K562 (cell line): Measurements from ENCODE around the gene CDC123. TPM values are rescaled to one million over a fixed set of nuclear protein-coding genes. Genes with fewer than 3 reads are reported as not detected.
A peak's percentile ranks its signal among the peaks of the same experiment; 100 is the strongest.

Source experiments
- CHCHD3 ChIP-seq: fragments of 250-450 bp; sonication (Bioruptor Pico); IDR thresholded peaks from 2 replicates; pipeline ENCODE4 v2.1.2; 2022; ENCODE audit warnings: mild to moderate bottlenecking
- EGR1 ChIP-seq: fragments of 450-650 bp; conservative IDR thresholded peaks from 2 replicates; pipeline ENCODE4 v1.6.1; 2017; ENCODE audit warnings: mild to moderate bottlenecking
- ELF2 ChIP-seq: fragments of 250-450 bp; sonication (Bioruptor Pico); IDR thresholded peaks from 2 replicates; pipeline ENCODE4 v1.5.0; 2021; ENCODE audit warnings: mild to moderate bottlenecking
- MAFK ChIP-seq: IDR thresholded peaks from 2 replicates; pipeline ENCODE4 v1.6.1; 2011; ENCODE audit warnings: low read length, improper control_type of control experiment
- NFYB ChIP-seq: IDR thresholded peaks from 2 replicates; pipeline ENCODE4 v1.6.1; 2011; ENCODE audit warnings: mild to moderate bottlenecking, moderate library complexity; ENCODE audit not compliant: insufficient read length; ENCODE audit errors: extremely low read depth
- NRF1 ChIP-seq, 2 experiments: fragments of 450-650 bp; IDR thresholded peaks in 1 of 2; conservative IDR thresholded peaks in 1 of 2; 2 replicates each; pipeline ENCODE4 v1.6.1; 2014; ENCODE audit warnings: mild to moderate bottlenecking in 2 of 2
- POLR3A ChIP-seq: IDR thresholded peaks from 2 replicates; pipeline ENCODE4 v1.6.1; 2011; ENCODE audit warnings: borderline replicate concordance, mild to moderate bottlenecking, moderate library complexity; ENCODE audit not compliant: insufficient read length, insufficient read depth; ENCODE audit errors: extremely low read depth
- PRPF4 ChIP-seq: fragments of 200-400 bp; formaldehyde crosslinking; IDR thresholded peaks from one replicate; pipeline ENCODE4 v1.6.1; 2017; ENCODE audit warnings: low read length, low read depth, mild to moderate bottlenecking; ENCODE audit not compliant: insufficient read depth, poor library complexity, severe bottlenecking
- ZNF316 ChIP-seq: fragments of 450-650 bp; IDR thresholded peaks from 2 replicates; pipeline ENCODE4 v1.6.1; 2016
- polyA plus RNA-seq, 8 experiments: library from polyadenylated mRNA; depleted of rRNA in 4 of 8; stranded (reverse) in 5 of 8; unstranded in 3 of 8; fragments of >200 nt; fragmentation: Nextera tagmentation in 2 of 8; fragmentation: Illumina TruSeq in 1 of 8; extraction: Ambion mirVana in 2 of 8; extraction: Trizol in 1 of 8; gene quantifications; 2 replicates each; pipeline versions ENCODE4 v1.2.1 to v1.2.3, GENCODE V29; 2011 to 2014; ENCODE audit warnings: inconsistent platforms in 1 of 8, missing spikeins in 1 of 8
- total RNA-seq, 7 experiments: library from RNA; depleted of rRNA in 6 of 7; stranded (reverse); fragments of >200 nt in 6 of 7; fragmentation: Illumina TruSeq in 2 of 7; extraction: Trizol in 2 of 7; gene quantifications; 2 replicates each; pipeline versions ENCODE4 v1.2.1 to v1.2.3, GENCODE V29; 2011 to 2021; ENCODE audit warnings: low replicate concordance in 1 of 7
- TF ChIP-seq, protein P1 (sequence below), 3 experiments: fragments of 200-800 bp in 1 of 3; fragments of 250-450 bp in 1 of 3; fragments of 450-650 bp in 1 of 3; sonication (Bioruptor Pico) in 1 of 3; sonication (Bioruptor generic) in 1 of 3; formaldehyde crosslinking in 1 of 3; IDR thresholded peaks; 2 replicates each; pipeline versions ENCODE4 v1.6.1 to v1.8.0; 2016 to 2022; ENCODE audit warnings: mild to moderate bottlenecking in 2 of 3, missing genetic modification characterization in 2 of 3, missing compliant biosample characterization in 1 of 3, moderate library complexity in 1 of 3
- TF ChIP-seq, protein P2 (sequence below): fragments of 450-650 bp; IDR thresholded peaks from 2 replicates; pipeline ENCODE4 v1.6.1; 2017; ENCODE audit warnings: antibody characterized with exemption, mild to moderate bottlenecking
- TF ChIP-seq, protein P3 (sequence below): fragments of 250-450 bp; sonication (Bioruptor Pico); IDR thresholded peaks from 2 replicates; pipeline ENCODE4 v1.4.0; 2020

The CDC123 gene
- total and polyA plus RNA-seq, 9 of the 15 experiments (the other 6 are each of a cell fraction or from before 2014, with no cell fraction given) = 137 to 288 (median 175) TPM

DNA sequence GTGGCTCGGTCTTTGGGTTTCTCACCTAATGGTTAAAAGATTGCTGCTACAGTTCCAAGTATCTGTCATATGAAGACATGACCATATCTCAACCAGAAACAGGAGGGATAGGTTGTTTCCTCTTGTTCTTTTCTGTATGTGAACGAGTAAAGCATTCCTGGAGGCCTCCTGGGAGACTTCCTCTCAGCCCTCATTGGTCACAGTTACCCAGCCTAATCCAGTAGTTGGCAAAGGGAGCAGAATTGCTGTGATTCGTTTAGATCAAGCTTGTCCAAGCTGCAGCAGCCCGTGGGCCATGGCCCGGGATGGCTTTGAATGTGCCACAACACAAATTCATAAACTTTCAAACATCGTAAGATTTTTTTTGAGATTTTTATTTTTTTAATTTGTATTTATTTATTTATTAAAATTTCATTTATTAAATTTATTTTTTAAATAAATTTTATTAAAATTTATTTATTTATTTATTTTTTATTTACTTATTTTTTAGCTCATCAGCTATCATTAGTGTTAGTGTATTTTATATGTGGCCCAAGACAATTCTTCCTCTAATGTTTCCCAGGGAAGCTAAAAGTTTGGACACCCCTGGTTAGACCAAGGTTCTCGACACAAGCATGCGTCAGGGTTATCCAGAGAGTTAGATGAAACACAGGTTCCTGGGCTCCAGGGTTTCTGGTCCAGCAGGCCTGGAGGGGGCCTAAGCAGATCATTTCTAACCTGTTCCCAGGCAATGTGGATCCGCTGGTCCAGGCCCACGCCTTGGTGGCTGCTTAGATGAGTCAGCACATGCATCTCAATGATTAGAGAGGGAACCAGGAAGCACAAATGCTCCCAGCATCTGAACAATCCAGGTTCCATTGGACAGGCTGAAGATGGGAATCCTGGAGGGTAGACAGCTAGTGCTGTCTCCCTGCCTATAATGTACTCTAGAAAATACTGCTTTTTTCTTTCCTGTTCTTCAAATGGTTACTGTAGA is 25.6 kb downstream of the CDC123 start (continued):
- TF ChIP-seq POLR3A (no peak), PRPF4 (no peak), NRF1 (conservative IDR thresholded peaks at IDR 0.05 in 1 of 2, IDR thresholded peaks at IDR 0.05 in 1 of 2) (peak; percentile 53 to 64), ELF2 (CRISPR knock-in tag) (no peak), ZNF316 (no peak), EGR1 (peak; percentile 59), NFYB (peak; percentile 6), MAFK (peak; percentile 86), CHCHD3 (CRISPR knock-in tag) (no peak)
- TF ChIP-seq, protein P1, sequence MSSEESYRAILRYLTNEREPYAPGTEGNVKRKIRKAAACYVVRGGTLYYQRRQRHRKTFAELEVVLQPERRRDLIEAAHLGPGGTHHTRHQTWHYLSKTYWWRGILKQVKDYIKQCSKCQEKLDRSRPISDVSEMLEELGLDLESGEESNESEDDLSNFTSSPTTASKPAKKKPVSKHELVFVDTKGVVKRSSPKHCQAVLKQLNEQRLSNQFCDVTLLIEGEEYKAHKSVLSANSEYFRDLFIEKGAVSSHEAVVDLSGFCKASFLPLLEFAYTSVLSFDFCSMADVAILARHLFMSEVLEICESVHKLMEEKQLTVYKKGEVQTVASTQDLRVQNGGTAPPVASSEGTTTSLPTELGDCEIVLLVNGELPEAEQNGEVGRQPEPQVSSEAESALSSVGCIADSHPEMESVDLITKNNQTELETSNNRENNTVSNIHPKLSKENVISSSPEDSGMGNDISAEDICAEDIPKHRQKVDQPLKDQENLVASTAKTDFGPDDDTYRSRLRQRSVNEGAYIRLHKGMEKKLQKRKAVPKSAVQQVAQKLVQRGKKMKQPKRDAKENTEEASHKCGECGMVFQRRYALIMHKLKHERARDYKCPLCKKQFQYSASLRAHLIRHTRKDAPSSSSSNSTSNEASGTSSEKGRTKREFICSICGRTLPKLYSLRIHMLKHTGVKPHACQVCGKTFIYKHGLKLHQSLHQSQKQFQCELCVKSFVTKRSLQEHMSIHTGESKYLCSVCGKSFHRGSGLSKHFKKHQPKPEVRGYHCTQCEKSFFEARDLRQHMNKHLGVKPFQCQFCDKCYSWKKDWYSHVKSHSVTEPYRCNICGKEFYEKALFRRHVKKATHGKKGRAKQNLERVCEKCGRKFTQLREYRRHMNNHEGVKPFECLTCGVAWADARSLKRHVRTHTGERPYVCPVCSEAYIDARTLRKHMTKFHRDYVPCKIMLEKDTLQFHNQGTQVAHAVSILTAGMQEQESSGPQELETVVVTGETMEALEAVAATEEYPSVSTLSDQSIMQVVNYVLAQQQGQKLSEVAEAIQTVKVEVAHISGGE (CRISPR knock-in tag; IDR thresholded peaks at IDR 0.05) = peak in 1 of 3 experiments; percentile 36; a peak in 1 of 6 replicates
- TF ChIP-seq, protein P2, sequence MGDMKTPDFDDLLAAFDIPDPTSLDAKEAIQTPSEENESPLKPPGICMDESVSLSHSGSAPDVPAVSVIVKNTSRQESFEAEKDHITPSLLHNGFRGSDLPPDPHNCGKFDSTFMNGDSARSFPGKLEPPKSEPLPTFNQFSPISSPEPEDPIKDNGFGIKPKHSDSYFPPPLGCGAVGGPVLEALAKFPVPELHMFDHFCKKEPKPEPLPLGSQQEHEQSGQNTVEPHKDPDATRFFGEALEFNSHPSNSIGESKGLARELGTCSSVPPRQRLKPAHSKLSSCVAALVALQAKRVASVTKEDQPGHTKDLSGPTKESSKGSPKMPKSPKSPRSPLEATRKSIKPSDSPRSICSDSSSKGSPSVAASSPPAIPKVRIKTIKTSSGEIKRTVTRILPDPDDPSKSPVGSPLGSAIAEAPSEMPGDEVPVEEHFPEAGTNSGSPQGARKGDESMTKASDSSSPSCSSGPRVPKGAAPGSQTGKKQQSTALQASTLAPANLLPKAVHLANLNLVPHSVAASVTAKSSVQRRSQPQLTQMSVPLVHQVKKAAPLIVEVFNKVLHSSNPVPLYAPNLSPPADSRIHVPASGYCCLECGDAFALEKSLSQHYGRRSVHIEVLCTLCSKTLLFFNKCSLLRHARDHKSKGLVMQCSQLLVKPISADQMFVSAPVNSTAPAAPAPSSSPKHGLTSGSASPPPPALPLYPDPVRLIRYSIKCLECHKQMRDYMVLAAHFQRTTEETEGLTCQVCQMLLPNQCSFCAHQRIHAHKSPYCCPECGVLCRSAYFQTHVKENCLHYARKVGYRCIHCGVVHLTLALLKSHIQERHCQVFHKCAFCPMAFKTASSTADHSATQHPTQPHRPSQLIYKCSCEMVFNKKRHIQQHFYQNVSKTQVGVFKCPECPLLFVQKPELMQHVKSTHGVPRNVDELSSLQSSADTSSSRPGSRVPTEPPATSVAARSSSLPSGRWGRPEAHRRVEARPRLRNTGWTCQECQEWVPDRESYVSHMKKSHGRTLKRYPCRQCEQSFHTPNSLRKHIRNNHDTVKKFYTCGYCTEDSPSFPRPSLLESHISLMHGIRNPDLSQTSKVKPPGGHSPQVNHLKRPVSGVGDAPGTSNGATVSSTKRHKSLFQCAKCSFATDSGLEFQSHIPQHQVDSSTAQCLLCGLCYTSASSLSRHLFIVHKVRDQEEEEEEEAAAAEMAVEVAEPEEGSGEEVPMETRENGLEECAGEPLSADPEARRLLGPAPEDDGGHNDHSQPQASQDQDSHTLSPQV = peak; percentile 80; the same call in 1 of the 2 replicates
- TF ChIP-seq, protein P3, sequence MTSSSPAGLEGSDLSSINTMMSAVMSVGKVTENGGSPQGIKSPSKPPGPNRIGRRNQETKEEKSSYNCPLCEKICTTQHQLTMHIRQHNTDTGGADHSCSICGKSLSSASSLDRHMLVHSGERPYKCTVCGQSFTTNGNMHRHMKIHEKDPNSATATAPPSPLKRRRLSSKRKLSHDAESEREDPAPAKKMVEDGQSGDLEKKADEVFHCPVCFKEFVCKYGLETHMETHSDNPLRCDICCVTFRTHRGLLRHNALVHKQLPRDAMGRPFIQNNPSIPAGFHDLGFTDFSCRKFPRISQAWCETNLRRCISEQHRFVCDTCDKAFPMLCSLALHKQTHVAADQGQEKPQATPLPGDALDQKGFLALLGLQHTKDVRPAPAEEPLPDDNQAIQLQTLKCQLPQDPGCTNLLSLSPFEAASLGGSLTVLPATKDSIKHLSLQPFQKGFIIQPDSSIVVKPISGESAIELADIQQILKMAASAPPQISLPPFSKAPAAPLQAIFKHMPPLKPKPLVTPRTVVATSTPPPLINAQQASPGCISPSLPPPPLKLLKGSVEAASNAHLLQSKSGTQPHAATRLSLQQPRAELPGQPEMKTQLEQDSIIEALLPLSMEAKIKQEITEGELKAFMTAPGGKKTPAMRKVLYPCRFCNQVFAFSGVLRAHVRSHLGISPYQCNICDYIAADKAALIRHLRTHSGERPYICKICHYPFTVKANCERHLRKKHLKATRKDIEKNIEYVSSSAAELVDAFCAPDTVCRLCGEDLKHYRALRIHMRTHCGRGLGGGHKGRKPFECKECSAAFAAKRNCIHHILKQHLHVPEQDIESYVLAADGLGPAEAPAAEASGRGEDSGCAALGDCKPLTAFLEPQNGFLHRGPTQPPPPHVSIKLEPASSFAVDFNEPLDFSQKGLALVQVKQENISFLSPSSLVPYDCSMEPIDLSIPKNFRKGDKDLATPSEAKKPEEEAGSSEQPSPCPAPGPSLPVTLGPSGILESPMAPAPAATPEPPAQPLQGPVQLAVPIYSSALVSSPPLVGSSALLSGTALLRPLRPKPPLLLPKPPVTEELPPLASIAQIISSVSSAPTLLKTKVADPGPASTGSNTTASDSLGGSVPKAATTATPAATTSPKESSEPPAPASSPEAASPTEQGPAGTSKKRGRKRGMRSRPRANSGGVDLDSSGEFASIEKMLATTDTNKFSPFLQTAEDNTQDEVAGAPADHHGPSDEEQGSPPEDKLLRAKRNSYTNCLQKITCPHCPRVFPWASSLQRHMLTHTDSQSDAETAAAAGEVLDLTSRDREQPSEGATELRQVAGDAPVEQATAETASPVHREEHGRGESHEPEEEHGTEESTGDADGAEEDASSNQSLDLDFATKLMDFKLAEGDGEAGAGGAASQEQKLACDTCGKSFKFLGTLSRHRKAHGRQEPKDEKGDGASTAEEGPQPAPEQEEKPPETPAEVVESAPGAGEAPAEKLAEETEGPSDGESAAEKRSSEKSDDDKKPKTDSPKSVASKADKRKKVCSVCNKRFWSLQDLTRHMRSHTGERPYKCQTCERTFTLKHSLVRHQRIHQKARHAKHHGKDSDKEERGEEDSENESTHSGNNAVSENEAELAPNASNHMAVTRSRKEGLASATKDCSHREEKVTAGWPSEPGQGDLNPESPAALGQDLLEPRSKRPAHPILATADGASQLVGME (CRISPR knock-in tag) = 0 out of 2 replicates have a peak, but pooled peaks have one; percentile 45
